Measurements from ENCODE around the gene MYH7B. TPM values are rescaled to one million over a fixed set of nuclear protein-coding genes. Genes with fewer than 3 reads are reported as not detected.

Gene MYH7B
- total and polyA plus RNA-seq, 2 experiments from 2014 or later, result 0.10 to 1.1 TPM

- TF ChIP-seq STAT1 (IDR thresholded peaks at IDR 0.05; ENCODE audit: unreplicated experiment) (no peak), JUNB (IDR thresholded peaks at IDR 0.05; ENCODE audit: unreplicated experiment) (no peak), CTCF (conservative IDR thresholded peaks at IDR 0.05; ENCODE audit: low read depth in 2 of 2) (no peak), EZH2phosphoT487 (IDR thresholded peaks at IDR 0.05; ENCODE audit: unreplicated experiment) (no peak), REST (IDR thresholded peaks at IDR 0.05; ENCODE audit: unreplicated experiment) (no peak)
Measured at GRCh38 chr20:34977365-34978091, 21.9 kb downstream of the MYH7B start (continued).

- no peak overlapping the region for H3K27ac Mint-ChIP-seq
- H3K4me3 ChIP-seq, result no peak overlapping the region
- no peak overlapping the region for H3K27ac ChIP-seq (ENCODE audit: low read depth)
- H3K4me3 Mint-ChIP-seq, result no peak overlapping the region
- H3K4me1 Mint-ChIP-seq, result peaks cover 31% of the 10 kb centered on the region
- H3K4me1 ChIP-seq (ENCODE audit: insufficient read depth), result peaks cover 15% of the 10 kb centered on the region
- 0 out of 2 replicates have a peak, but pooled peaks cover 4% of the 10 kb centered on the region for H3K9me2 ChIP-seq (ENCODE audit: insufficient read depth)
- no peaks in the 10 kb centered on the region for H3K36me3 ChIP-seq (ENCODE audit: insufficient read depth)
- no peaks in the 10 kb centered on the region for H3K9me3 Mint-ChIP-seq
- no peak for DNase-seq (ENCODE audit: low spot score)
- no peak overlapping the region for H3K4me2 ChIP-seq
- no peaks in the 10 kb centered on the region for H3K36me3 Mint-ChIP-seq (ENCODE audit: low read depth)
- H3K27me3 ChIP-seq (ENCODE audit: insufficient read depth), result peaks cover 8% of the 10 kb centered on the region; the same call in 1 of the 2 replicates
- no peak overlapping the region for H2AFZ ChIP-seq
- H3K27me3 Mint-ChIP-seq (ENCODE audit: insufficient read depth, low read depth, poor library complexity), result peaks cover 26% of the 10 kb centered on the region
- no peak for ATAC-seq
- no peaks in the 10 kb centered on the region for H3K79me2 ChIP-seq (replicated peaks; ENCODE audit: insufficient read depth)
- H3F3A ChIP-seq (replicated peaks; ENCODE audit: low read depth), result 0 out of 2 replicates have a peak, but pooled peaks cover 2% of the 10 kb centered on the region
- H4K20me1 ChIP-seq (replicated peaks; ENCODE audit: insufficient read depth), result no peaks in the 10 kb centered on the region
- TF ChIP-seq NANOG (IDR thresholded peaks at IDR 0.05; ENCODE audit: borderline replicate concordance), result no peak
- no peak for TF ChIP-seq CREB1 (CRISPR knock-in tag; IDR thresholded peaks at IDR 0.05; ENCODE audit: low read depth)
- TF ChIP-seq EZH2 (IDR thresholded peaks at IDR 0.05; ENCODE audit: low read depth, unreplicated experiment), result no peak
- no peak for TF ChIP-seq ZNF331 (CRISPR knock-in tag; IDR thresholded peaks at IDR 0.05; ENCODE audit: low read depth)
- no peak for TF ChIP-seq ETS1 (IDR thresholded peaks at IDR 0.05)
- TF ChIP-seq REST (IDR thresholded peaks at IDR 0.05; ENCODE audit: unreplicated experiment), result no peak
- TF ChIP-seq ZNF114 (CRISPR knock-in tag; IDR thresholded peaks at IDR 0.05), result no peak
- TF ChIP-seq JUNB (IDR thresholded peaks at IDR 0.05; ENCODE audit: unreplicated experiment), result no peak
- no peak for TF ChIP-seq STAT1 (IDR thresholded peaks at IDR 0.05; ENCODE audit: unreplicated experiment)
Measured at GRCh38 chr20:34978092-34978744, 22.6 kb downstream of the MYH7B start.

Data from GM23338 (cell line).